NK-92 (cell line): Measurements from ENCODE around the gene RSF1.

ENCODE experiments used
- DNase-seq: peaks from one replicate; lab custom pipeline; 2025; ENCODE audit not compliant: unreplicated experiment; lab: John Stamatoyannopoulos, UW

The RSF1 gene

GRCh38 chr11:77813256-77813655, 7.3 kb downstream of the RSF1 start:
- DNase-seq = no peak

DNA sequence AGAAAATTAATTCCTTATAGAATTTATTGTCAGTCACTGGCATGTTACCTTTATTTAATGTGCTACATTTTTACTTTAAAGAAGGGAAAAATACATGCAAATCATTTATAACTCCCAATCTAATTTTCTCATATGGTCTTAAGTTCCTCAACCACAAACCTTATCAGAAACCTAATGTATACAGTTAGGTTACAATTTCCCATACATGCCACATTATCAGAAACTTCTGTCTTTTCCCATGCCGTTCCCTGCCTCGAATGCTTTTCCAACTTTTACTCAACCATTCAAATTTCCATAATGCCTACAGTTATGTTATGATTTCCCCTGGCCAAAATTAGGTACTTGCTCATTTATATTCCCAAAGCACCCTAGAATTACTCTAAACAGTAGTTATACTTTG, 13.5 kb downstream of the RSF1 start:
- DNase-seq = no peak

GRCh38 chr11:77806415-77806814, 14.1 kb downstream of the RSF1 start:
- no peak for DNase-seq

DNA sequence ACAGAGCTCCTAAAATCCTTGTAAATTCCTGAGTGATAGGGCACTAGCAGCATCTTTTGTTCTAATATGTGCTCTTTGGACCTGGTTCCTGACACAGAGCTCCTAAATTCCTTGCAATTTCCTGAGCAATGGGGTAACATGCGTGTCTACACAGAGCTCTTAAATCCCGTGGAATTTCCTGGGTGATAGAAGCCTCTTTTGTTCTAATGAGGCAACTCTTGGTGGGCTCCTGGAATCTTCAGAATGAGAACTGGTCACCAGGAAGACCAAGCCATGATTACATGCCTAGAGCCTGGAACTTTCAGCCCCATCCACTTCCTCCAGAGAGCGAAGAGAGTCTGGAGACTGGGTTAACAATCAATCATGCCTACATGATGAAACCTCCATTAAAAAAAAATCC, 19.0 kb downstream of the RSF1 start:
- DNase-seq = no peak

- no peak for DNase-seq
Measured at GRCh38 chr11:77800449-77800848, 20.1 kb downstream of the RSF1 start.

GRCh38 chr11:77799338-77799737, 21.2 kb downstream of the RSF1 start:
- no peak for DNase-seq

- no peak for DNase-seq
Measured at GRCh38 chr11:77793972-77794371, 26.6 kb downstream of the RSF1 start.

- DNase-seq = no peak
Measured at GRCh38 chr11:77791301-77791700, 29.2 kb downstream of the RSF1 start.

DNA sequence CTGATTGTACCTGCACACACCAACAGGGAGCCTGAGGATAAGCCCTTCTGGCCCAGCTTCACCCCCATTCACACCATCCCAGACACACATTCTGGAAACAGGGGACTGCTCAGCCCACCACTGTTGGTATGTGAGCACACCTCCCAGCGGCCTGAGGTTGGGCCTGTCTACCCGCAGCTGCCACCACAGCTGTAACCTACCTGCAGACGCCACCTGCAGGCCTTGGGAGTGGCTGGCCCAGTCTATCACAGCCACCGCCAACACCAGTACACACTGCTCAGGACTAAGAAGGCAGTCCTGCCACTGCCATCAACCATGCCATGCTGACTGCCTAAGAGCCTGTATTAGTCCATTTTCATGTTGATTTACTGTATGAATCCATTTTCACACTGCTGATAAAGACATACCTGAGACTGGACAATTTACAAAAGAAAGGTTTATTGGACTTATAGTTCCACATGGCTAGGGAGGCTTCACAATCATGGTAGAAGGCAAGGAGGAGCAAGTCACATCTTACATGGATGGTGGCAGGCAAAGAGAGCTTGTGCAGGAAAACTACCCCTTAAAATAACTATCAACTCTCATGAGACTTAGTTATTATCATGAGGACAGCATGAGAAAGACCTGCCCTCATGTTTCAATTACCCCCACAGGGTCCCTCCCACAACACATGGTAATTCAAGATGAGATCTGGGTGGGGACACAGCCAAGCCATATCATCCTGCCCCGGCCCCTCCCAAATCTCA, 30.6 kb downstream of the RSF1 start:
- DNase-seq = no peak

DNA sequence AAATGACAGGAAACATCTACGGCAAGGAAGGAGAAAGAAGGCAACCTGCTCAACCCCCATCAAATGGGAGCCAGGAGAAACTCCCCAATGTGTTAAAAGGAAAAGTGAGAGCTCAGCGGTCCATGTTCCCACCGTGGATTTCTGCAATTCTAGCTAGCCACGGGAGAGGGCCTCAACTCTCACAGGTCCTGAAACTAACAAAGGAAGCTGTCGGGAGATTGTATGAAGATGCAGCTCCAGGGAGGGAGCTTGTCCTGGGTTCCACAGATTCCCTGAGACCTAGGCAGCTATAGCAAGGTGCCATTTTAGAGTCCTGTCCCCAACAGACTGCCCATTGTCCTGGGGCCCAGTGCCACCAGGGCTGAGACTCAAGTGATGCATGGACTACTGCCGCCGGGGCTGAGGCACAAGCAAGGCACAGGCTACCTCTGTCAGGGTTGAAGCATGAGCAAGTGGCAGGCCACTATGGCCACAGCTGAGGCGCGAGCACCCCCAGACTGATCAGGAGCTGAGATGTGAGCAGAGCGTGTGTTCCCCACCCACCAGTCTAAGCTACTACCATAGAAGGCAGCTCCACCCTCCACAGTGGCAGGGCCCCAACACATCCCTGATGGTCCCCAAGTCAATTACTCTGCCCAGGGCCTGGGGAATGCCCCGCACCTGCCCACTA, 31.3 kb downstream of the RSF1 start:
- no peak for DNase-seq

DNA sequence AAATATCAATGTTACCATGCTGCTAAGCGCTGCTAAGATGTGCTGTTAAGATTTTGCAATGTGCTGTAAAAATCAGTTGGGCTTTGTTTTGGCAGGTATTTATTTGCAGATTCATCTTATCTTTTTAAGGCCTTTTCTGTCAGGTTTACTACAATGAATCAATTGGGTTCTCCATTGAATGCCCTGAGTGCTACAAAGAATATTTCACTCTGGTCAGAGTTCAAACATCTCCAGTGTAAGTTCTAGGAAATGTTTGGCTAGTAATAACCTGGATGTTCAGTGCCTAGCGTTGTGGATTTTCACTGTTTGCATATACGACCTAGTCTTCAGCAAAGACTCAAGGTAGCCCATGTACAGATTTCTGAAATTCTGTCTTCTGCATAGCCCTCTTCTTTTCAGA, 36.0 kb downstream of the RSF1 start:
- no peak for DNase-seq

DNA sequence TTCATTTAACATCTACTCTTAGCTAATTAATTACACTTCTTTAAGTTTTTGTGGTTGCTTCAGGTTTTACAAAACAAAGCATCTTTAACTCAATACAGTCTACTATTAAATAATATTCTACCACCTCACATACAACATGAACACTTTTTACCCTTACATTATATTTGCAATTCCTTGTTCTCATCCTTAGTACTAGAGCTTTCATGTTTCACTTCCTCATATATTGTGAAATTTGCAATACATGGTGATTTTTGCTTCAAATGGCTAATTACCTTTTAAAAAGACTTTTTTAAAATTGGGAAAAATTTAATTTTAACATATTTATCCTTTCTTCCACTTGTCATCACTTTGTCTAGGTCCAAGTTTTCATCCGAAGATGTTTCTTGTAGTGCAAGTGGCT, 37.5 kb downstream of the RSF1 start:
- no peak for DNase-seq

- DNase-seq = no peak
Measured at GRCh38 chr11:77779935-77780334, 40.6 kb downstream of the RSF1 start.

GRCh38 chr11:77778549-77778948, 42.0 kb downstream of the RSF1 start:
- no peak for DNase-seq

DNA sequence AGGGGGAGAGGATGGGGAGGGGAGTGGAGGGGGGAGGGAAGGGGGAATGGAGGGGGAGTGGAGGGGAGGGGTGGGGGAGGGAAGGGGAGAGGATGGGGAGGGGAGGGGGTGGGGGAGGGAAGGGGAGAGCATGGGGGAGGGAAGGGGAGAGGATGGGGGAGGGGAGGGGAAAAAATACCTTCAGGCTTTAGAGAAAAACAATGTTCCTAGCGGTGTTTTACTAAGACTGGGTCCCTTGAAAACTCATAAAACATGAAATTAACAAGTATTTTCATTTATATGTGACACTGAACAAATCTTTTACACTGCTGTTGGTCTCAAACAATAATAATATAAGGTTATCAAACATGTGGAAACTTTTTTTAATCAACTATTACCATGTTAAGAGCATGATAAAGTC, 42.4 kb downstream of the RSF1 start:
- DNase-seq = no peak

- no peak for DNase-seq
Measured at GRCh38 chr11:77776455-77776854, 44.1 kb downstream of the RSF1 start.

DNA sequence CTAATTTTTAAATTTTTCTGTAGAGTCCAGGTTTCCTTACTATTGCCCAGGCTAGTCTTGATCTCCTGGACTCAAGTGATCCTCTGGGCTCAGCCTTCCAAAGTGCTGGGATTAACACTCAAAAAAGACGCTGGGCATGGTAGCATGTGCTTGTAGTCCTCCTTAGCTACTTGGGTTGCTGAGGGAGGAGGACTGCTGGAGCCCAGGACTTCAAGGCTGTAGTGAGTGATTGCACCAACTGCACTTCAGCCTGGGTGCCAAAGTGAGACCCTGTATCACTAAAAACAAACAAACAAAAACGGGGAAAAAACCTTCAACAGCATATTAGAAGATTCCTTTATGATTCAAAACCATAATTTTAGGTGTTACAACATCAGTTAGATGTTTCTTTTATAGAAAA, 44.6 kb downstream of the RSF1 start:
- DNase-seq = no peak

DNA sequence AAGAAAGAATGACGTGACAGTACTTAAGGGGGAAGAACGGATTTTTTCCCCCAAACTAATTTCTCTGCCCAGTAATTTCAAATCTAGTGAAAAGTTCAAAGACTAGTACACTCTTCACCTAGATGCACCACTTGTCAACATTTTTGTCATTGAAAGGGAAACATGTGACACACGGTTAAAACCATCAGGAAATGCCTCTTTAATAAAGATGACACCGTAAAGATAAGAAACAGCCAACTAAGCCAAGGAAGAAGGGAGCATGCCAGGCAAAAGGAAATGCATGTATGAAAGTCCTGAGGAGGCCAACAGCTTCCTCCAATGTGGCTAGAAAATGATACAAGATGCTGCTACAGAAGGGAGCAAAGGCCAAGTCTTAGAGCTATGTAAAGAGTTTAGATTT, 49.4 kb downstream of the RSF1 start:
- DNase-seq = no peak

- no peak for DNase-seq
Measured at GRCh38 chr11:77770629-77771028, 49.9 kb downstream of the RSF1 start.

GRCh38 chr11:77762426-77762825, 58.1 kb downstream of the RSF1 start:
- no peak for DNase-seq

- no peak for DNase-seq
Measured at GRCh38 chr11:77761491-77761890, 59.0 kb downstream of the RSF1 start.

GRCh38 chr11:77758331-77758730, 62.2 kb downstream of the RSF1 start:
- DNase-seq = no peak

GRCh38 chr11:77753230-77753629, 67.3 kb downstream of the RSF1 start:
- DNase-seq = no peak
